Renal pelvis (tissue), 4 donors: ENCODE results near the gene ZCCHC7. TPM values are rescaled to one million over a fixed set of nuclear protein-coding genes. Genes with fewer than 3 reads are reported as not detected.
"Not testable (repeated sequence)": the region's sequence is repeated elsewhere in the genome, so short reads cannot be mapped to it uniquely, and the experiment has no call there.

Source experiments
- DNase-seq: peaks from one replicate; pipeline ENCODE4 v3.0.0-alpha.2; 2013
- polyA plus RNA-seq, 3 donors: library from polyadenylated mRNA; unstranded; fragments of 120-200 nt; gene quantifications; one replicate each; pipeline ENCODE4 v1.2.1, GENCODE V29; 2013; ENCODE audit not compliant: insufficient read length in 3 of 3

The ZCCHC7 gene
- polyA plus RNA-seq, 3 donors, result 20.4 to 23.1 (median 20.7) TPM

DNA sequence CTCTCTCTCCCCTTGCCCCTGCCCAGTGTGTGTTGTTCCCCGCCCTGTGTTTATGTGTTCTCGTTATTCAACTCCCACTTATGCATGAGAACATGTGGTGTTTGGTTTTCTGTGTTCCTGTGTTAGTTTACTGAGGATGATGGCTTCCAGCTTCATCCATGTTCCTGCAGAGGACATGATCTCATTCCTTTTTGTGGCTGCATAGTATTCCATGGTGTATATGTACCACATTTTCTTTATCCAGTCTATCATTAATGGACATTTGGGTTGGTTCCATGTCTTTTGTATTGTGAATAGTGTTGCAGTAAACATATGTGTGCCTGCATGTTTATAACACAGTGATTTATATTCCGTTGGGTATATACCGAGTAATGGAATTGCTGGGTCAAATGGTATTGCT, 83.1 kb downstream of the ZCCHC7 start:
- DNase-seq, result not testable (repeated sequence)

DNA sequence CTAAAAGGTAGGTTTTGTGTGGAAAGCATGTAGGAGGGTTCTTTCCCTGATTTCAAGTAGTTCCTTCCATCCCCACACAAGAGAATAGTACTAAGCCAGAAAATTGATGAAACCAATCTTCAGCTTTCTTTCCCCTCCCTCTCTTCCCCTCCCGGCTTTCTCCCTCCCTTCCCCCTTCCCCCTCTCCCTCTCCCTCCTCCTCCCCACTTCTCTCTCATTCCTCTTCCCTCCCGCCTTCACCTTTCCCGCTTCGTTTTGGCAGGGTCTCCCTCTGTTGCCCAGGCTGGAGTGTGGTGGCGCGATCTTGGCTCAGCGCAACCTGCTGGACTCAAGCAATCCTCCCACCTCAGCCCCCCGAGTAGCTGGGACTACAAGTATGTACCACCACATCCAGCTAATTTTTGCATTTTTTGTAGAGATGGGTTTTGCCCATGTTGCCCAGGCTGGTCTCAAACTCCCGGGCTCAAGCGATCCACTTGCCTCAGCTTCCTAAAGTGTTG, 85.8 kb downstream of the ZCCHC7 start:
- DNase-seq, result no peak

DNA sequence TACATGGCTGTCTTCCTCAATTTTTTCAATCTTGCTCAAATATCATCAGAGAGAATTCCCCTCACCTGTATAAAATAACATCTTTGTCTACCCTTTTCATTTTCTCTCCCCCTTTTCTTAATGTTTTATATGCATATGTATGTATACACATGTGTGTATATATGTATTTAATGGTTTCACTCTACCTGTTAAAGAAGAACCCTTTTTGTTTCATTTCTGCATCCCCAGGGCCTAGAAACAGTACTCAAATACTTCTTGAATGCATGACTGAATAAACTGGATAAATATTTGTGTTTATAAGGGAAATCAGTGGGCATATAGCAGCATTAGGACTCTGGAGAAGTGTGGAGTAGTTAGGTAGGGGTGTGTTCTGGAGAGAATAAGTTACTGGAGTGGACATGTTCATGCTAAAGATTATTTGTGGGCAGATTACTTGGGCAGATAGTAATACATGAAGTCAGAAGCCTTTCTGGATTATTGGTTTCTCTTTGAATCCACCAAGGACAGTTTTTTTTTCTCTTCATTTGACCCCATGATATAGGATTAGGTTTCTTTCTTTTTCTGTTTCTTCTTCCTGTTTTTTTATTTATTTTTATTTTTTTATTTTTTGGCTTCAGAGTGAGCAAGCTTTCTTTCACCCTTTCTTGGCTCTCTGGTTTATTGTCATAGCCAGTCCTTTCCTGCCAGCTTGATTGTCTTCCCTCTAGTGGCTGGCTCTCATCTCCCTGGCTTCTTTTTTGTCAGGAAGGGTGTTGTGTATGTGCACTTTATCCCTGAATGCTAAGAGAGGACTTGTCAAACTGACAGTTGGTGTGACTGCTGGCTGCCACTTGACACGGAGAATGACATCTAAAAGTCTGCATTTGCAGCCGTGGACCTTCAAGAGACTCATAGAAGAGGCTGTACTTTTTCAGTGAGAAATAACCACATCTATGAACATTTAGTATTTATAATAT, 89.3 kb downstream of the ZCCHC7 start:
- DNase-seq, result no peak

DNA sequence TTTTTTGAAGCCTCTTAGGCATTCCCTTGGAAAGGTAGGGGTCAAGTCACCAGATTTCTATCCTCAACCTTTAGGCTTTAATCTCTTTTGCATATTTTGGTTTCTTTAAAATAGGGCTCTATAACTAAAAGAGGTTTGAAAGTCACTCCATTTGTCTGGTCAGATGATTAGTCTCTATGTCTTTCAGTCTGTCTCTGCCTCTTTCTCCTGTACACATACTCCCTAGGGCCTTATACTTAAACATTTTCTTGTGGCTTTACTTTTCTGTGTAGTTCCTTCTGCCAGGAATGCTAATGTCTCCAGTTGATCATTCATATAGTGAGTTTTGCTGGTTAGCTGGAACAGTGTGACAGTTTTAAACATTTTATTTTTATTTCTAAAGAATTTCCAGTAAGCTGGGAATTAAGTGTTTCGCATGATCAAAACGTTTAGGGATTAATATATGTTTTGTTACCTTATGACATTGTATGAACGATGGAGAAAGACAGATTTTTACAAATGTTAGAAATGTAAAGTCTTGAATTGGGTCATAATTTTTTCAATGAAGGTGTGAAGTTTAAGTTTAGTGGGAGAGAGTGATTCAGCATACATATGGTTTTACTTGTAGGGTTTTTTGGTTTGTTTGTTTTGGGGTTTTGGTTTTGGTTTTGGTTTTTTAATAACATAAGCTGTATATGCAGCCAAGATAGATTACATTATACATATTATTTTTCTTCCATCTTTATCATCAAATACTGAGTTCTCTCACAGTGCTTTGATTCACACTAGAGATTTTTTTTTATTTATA, 90.6 kb downstream of the ZCCHC7 start:
- DNase-seq, result no peak

DNA sequence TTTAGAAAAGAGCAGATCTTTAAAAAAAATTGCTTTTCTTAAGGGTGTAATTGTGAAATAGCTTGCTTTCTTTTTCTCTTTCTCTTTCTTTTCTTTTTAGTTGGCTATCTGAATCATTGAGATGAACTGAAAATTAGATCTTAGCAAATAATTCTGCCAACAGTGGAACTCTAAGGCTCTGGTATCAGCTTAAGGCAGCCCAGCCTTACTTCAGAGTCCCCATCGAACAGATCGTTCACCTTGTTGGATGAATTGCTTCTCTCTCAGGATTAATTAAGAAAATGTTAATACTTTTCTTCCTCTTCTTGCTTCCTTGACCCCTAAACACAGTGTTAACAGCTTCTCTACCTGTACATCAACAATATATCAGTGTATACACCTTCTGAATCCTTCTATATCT, 92.1 kb downstream of the ZCCHC7 start:
- DNase-seq, result no peak

DNA sequence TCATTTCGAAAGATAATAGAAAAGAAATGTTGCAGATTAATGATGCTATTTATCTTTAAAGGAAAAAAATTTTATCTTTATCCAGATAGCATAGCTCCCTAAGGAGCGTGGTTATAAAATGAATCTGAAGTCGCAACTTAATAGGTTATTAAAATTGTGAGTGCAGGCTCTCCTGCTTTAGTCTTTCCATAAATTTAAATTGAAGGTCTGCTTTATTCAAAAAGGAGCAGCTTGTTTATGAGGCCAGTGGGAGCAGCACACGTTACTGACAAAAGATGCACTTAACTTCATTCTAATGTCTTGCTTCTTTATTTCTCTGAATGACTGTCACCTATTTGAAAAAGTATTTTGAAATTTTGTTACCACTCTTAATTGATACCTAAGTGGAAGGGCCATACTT, 95.0 kb downstream of the ZCCHC7 start:
- no peak for DNase-seq

DNA sequence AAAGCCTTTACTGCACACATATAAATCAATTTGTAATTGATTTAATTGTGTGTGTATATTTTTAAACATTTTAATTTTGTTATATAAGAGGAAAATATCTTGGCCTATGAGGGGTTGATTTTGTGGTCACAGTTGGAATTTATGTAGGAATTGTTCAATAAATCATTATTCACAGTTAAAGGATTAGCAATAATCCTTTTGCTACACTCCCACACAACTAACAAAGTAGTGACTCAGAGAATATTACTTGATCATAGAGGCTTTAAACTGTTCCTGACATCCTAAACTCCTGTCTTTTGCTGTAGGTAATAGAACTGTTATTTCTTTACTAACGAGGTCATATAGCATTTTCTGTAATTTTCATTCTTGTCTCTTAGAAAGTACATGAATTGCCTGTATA, 95.5 kb downstream of the ZCCHC7 start:
- DNase-seq, result no peak

DNA sequence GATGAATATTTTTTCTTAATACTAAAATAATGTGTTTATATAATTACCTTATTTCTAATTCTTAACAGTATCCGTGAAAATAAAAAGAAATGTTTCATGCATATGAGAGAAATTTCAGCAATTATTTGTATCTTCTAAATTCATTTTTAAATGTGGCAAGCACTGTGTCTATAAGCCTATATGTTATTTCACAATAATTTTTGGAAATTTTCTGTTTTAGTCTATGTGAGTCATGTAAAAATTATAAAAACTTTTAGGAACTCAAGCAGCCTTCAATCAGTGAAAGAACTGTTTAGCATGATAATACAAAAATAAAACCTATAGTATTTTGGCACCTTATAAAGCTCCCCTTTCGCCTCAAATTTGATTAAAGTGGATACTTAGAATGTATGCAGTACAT, 96.8 kb downstream of the ZCCHC7 start:
- no peak for DNase-seq

DNA sequence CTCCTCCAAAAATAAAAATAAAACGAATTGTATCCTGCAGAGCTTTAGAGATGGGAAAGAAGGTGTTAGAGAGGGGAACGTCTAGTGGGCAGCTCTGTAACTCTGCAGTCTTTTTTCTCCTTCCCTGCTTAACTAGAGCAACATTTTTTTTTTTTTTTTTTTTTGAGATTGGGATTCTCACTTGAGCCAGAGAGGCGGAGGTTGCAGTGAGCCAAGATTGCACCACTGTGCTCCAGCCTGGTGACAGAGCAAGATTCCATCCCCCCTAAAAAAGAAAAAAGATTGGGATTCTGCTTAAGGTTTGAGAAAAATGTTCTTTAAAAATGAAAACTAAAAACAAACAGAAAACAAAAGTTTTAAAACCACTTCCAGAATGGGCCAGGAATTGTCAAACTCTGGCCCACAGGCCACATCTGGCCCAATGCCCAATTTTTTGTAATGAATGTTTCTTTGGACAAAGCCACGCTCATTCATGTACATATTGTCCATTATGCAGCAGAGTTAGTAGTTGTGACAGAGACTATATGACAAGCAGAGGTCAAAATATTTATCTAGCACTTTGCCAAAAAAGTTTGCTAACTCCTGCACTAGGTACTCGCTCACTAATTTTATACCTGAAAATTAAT, 98.5 kb downstream of the ZCCHC7 start:
- DNase-seq, result no peak

DNA sequence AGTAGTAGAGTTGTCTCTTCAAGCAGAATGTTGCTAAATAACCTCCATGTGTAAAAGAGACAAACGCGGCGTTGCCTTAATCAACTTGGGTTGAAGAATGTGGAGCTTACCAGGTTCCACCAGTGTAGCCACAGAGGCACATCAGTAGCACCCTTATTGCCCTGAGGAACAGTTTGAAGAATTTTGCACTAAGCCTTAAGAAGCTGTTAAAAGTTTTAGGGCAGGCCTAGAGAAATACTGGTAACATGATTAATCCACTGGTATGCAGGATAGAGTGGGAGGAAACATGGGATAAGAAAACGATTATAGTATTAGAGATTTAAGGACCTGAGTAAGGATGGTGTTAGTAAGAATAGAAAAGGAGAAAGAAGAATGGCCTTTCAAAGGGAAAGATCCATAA, 100.6 kb downstream of the ZCCHC7 start:
- DNase-seq, result no peak

DNA sequence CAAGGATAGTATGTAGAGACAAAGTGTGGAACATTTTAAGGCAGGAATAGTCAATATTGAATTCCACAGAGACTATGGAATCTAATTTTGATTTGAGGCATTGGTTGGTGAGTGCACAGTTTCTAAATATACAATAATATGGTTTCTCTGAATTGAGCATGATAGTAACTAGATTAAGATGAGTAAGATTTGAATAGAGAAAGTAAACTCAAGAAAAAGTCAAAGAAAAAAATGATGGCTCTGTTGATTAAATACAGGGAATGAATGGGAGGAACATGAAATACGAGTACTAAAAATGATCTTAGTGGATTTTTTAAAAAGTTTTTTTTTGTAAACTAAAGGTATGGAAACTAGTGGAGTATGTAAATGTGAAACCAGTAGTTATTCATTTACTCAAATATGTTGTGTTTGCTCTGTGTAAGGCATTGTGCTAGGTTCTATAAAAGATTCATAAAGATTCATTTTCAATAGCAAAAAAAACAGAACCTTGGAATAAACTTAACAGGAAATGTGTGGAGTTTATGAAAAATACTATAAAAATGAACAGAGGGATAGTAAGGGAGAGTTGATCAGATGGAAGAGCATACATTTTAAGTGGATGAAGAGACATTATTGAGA, 101.2 kb downstream of the ZCCHC7 start:
- no peak for DNase-seq

DNA sequence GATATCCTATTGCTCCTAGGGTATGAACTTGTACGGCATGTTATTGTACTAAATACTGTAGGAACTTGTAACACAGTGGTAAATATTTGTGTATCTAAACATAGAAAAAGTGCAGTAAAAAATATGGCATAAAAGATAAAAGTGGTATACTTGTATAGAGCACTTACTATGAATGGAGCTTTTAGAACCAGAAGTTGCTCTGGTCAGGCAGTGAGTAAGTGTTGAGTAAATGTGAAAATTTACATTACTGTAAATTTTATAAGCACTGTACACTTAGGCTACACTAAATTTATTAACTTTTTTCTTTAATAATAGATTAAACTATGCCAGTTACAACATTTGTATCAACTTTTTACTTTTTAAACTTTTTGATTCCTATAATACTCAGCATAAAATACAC, 109.1 kb downstream of the ZCCHC7 start:
- DNase-seq, result no peak

DNA sequence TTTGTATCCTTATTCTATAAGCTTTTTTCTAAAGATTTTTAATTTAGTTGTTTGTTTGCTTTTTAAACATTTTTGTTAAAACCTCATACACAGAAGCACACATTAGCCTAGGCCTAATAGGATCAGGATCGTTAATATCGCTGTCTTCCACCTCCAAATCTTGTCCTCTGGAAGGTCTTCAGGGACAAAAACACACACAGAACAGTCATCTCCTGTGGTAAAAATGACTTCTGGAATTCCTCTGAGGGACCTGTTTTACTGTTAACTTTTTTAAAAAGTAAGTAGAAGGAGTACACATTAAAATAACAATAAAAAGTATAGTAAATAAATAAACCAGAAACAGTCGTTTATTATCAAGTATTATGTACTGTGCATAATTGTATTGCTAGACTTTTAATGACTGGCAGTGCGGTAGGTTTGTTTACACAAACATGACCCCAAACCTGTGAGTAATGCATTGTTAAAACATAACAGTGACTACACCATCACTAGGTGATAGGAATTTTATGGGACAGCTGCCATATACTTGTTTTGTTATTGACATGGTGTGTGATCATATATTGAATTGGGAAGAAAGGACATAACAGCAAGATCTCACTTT, 109.6 kb downstream of the ZCCHC7 start:
- DNase-seq, result no peak

DNA sequence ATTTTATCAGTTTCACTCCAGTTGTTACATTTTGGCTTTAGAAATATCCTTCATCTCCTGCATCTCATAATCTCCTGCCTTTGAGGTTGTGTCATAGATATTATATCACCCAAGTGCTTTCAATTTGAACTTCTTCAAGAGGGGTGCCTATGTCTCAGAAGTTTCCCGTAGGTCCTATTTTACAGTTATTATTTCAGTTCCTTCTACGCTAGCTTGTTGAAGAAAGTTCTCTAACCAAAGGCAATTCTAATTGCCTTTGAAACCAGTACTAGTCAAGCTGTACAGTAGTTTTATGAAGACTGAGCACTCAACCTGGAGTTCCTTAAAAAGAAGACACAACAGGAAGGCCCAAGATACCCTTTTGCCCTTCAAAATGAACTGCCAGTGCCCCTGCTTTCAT, 116.4 kb downstream of the ZCCHC7 start:
- DNase-seq, result no peak

DNA sequence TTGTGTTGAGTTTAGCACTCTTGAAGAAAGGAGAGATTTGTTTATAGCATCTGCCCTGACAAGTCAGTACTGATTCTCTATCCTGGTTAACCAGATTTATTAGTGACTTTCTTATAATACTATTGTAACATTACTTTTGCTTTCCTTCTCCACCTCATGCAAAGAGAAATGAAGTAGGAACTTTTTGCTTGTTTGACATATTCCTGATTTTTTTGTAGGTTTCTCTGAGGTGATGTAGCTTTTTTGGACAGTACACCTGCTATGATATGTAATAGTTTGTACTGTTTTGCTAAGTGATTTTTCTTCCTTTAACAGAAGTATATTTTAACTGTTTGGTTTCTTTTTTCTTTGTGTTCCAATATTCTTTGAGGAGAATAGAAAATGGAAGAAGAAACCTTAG, 117.7 kb downstream of the ZCCHC7 start:
- no peak for DNase-seq

DNA sequence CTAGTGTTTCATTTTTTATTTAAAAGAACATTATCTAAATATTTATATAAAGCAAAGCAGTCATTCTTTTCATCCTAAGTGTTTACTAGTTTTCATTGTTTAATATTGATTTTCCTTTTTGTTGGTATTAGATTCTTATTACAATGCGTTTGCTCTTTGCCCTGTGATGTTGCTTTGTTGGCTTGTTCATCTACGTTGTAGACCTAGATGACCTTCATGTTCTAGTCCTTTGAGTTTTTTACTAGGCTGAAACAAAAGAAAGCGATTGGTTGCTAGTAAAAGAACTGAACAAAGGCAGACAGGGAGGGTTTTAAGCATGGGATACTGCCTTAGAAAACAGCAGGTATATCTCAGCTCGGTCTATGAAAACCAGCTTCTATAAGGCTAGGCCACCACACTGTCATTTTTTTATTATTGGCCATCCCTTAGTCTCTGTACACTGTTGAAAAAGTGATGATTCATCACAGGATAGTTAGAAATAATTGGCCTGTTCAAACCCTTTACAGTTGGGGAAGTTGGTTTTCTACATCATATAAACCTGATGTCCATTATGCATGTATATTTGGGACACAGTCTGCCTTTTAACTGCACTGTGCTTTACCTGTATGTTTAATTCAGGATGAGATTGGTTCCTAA, 119.0 kb downstream of the ZCCHC7 start:
- DNase-seq, result no peak

DNA sequence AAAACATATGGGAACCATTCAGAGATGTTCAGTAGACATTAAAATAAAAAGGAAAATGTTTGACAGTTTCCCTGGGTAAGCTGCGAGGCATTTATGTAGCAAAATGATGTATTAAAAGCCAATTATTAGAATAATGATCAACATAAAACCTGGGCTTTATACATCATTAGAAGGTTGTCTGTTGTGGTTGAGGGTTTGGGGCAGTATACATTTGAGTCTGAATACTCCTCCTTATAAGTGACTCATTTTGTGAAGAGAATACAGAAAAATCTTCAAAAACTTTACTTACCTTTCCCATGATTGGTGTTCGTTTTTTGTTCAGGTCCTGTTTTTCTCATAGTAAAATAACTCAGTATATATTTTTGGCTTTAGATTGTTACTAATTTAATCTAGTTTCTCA, 119.5 kb downstream of the ZCCHC7 start:
- DNase-seq, result no peak

DNA sequence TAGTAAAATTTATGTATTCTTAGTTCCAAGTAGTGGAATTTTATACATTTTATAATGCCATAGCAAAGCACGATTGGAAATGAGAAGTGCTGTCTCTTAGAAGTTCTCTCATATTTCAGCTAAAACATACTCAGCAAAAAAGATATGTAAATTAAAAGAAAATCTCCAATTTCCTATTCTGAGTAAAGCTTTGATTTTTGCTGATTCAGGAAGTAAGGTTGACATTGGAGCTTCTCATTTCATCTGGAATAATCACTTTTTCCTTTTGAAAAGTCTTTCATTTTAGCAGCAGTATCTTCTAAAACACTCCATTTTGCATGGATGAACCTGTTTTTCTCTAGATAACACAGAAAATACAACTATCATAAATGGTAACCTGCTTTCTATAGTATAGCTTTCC, 121.0 kb downstream of the ZCCHC7 start:
- DNase-seq, result no peak

DNA sequence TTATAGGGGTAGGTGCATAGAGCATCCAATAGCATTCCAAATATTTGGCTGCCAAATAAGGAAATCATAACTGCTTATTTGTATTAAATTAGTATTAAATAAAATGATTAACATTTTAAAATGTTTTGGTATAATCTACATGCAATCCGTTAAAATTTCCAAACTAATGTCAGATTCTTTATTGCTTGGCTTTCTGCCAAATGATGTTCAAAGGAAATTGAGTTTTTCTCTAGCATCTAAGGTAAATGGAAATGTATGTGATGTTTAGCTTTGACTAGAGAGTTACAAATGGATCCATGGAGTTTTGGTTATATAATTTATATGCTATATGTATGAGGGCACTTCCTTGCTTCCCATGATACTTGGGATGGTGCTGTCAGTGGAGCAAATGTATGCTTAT, 121.7 kb downstream of the ZCCHC7 start:
- DNase-seq, result no peak

DNA sequence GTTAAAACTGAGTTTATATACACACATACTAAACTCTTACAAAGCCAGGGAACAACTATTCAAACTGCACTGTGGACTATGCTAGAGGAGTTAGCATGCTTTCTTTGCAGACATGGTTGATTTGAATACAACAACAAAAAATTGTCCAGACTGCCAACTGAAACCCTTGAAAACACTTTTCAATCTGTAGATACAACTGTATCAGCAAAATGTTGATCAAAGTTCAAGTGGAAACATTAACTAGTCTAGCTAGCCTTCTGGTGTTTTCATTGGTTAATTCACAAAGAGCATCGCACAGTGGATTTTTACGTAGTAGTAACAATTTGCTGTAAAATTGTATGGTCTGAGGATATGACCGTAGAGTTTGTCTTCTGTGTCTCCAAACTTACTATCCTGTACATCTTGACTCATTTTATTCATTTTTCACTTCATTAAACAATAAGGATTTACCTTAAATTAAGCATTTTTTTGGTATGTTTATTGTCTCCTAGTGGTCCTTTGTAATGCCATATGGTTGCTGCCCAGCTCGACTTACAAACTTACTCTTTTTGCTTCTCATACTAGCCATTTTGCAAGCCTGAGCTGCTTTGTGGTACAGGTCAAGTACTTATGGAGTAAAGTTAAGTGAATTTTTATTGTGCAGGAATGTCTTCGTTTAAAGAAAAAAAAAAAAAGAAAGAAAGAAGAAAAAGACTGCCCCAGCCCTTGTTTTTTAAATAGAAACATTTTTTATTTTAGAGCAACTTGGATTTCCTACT, 123.4 kb downstream of the ZCCHC7 start:
- no peak for DNase-seq
